HEK293 (cell line): ENCODE results near the gene RNF113B.

Experiments
- CTCF ChIP-seq: fragments of 450-650 bp; formaldehyde crosslinking; IDR thresholded peaks from 2 replicates; pipeline ENCODE4 v1.5.1; 2016; ENCODE audit warnings: missing biosample characterization, missing genetic modification characterization
- ZNF510 ChIP-seq: fragments of 450-650 bp; formaldehyde crosslinking; IDR thresholded peaks from 2 replicates; pipeline ENCODE4 v1.5.1; 2018; ENCODE audit warnings: mild to moderate bottlenecking, missing genetic modification characterization, missing biosample characterization; ENCODE audit not compliant: insufficient replicate concordance
- ZSCAN16 ChIP-seq: fragments of 450-650 bp; formaldehyde crosslinking; IDR thresholded peaks from 2 replicates; pipeline ENCODE4 v1.5.1; 2016; ENCODE audit warnings: missing biosample characterization, missing genetic modification characterization

- no peak for TF ChIP-seq CTCF (tag by site-specific recombination)
- TF ChIP-seq ZSCAN16 (tag by site-specific recombination): no peak
- TF ChIP-seq ZNF510 (tag by site-specific recombination): no peak
Measured at GRCh38 chr13:98147521-98147920, 29.5 kb downstream of the RNF113B start.
